OCI-LY1 (cell line): Measurements from ENCODE around the gene GNB1L.

Experiments used
- H2AFZ ChIP-seq: fragments of 200-600 bp; sonication (generic), shearing (Covaris generic); 2 replicates; pipeline ENCODE4 v1.6.0; 2014; ENCODE audit warnings: antibody characterized with exemption, mild to moderate bottlenecking, low read length
- H3F3A ChIP-seq: fragments of 200-600 bp; sonication (generic), shearing (Covaris generic); 2 replicates; pipeline ENCODE4 v1.6.0; 2014; ENCODE audit warnings: mild to moderate bottlenecking, antibody characterized with exemption, low read length, moderate library complexity; ENCODE audit not compliant: insufficient read depth
- H3K27ac ChIP-seq: fragments of 200-600 bp; sonication (generic); 2 replicates; pipeline ENCODE4 v1.5.1; 2014; ENCODE audit warnings: low read length, mixed run types, mild to moderate bottlenecking, low read depth; ENCODE audit not compliant: poor library complexity, severe bottlenecking
- H3K27me3 ChIP-seq: fragments of 200-600 bp; sonication (generic); 2 replicates; pipeline ENCODE4 v1.6.0; 2014; ENCODE audit warnings: antibody characterized with exemption, mild to moderate bottlenecking, low read length, moderate library complexity; ENCODE audit not compliant: insufficient read depth
- H3K36me3 ChIP-seq: fragments of 200-600 bp; sonication (generic); 2 replicates; pipeline ENCODE4 v1.6.1; 2014; ENCODE audit warnings: mild to moderate bottlenecking, antibody characterized with exemption, low read length, moderate library complexity, mixed read lengths; ENCODE audit not compliant: insufficient read depth
- H3K4me1 ChIP-seq: fragments of 200-600 bp; sonication (generic); 2 replicates; pipeline ENCODE4 v1.5.1; 2014; ENCODE audit warnings: mild to moderate bottlenecking, low read length, moderate library complexity; ENCODE audit not compliant: insufficient read depth, severe bottlenecking
- H3K4me2 ChIP-seq: fragments of 200-600 bp; sonication (generic), shearing (Covaris generic); 2 replicates; pipeline ENCODE4 v1.6.1; 2014; ENCODE audit warnings: low read length
- H3K4me3 ChIP-seq: fragments of 200-600 bp; sonication (generic); 2 replicates; pipeline ENCODE4 v1.5.1; 2014; ENCODE audit warnings: low read length, low read depth, mild to moderate bottlenecking, mixed read lengths; ENCODE audit not compliant: poor library complexity, severe bottlenecking
- H3K79me2 ChIP-seq: fragments of 200-600 bp; shearing (Covaris generic); 2 replicates; pipeline ENCODE4 v1.6.1; 2016; ENCODE audit warnings: mixed run types, low read length, mixed read lengths; ENCODE audit not compliant: insufficient read depth
- H3K9ac ChIP-seq: fragments of 200-600 bp; sonication (generic), shearing (Covaris generic); 2 replicates; pipeline ENCODE4 v1.6.1; 2014; ENCODE audit warnings: mild to moderate bottlenecking, low read length, mixed read lengths
- H3K9me2 ChIP-seq: fragments of 200-600 bp; sonication (generic), shearing (Covaris generic); 2 replicates; pipeline ENCODE4 v1.6.1; 2014; ENCODE audit warnings: low read depth, mild to moderate bottlenecking, low read length, mixed read lengths
- H3K9me3 ChIP-seq: fragments of 200-600 bp; shearing (Covaris generic); 2 replicates; pipeline ENCODE4 v1.6.1; 2014; ENCODE audit warnings: low read length, mixed read lengths
- H4K20me1 ChIP-seq: fragments of 200-600 bp; sonication (generic), shearing (Covaris generic); 2 replicates; pipeline ENCODE4 v1.6.0; 2016; ENCODE audit warnings: mild to moderate bottlenecking, low read length; ENCODE audit not compliant: insufficient read depth
- EZH2 ChIP-seq: fragments of 200-600 bp; sonication (generic), shearing (Covaris generic); IDR thresholded peaks from 2 replicates; pipeline ENCODE4 v1.8.0; 2017; ENCODE audit warnings: borderline replicate concordance, mixed run types, mild to moderate bottlenecking, antibody characterized with exemption, low read length, moderate library complexity, mixed read lengths
- TF ChIP-seq, protein P1 (sequence below): fragments of 200-600 bp; sonication (generic), shearing (Covaris generic); IDR thresholded peaks from 2 replicates; pipeline ENCODE4 v1.5.1; 2017; ENCODE audit warnings: mild to moderate bottlenecking, antibody characterized with exemption, low read length, moderate library complexity, mixed read lengths

GNB1L gene

DNA sequence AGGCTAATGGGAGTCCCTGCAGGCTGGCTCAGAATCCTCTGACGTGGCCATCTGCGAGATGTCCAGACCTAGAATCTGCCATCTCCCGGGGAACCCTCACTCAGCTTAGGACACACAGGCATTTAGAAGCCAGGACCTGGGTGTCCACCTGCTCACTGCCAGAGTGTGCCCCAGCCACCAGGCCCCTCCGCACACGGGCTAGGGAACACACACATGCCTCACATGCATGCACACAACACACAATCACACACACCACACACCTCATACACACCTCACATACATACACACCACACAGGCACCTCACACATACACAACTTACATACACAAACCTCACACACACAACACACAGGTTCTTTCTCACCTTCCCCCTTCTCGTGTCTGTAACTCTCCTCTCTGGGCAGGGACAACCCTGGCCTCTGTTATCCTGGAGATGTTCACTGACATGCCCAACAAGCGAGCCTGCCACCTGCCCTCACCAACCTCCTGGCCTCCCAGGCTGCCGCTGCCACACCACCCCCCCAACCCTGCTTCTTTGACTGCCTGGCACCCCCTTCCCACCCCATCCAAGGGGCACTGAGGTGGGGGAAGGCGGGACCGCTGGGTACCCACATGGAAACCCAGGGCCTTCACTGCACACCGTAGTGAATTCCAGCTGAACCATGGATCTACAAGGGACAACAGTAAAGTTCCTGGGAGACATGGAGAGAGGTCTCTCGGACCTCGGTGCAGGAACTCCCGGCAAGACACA lies 38.1 kb downstream of the GNB1L start:
- Histone ChIP-seq H3F3A (no peaks in the 10 kb centered on the region), H3K27ac (no peak overlapping the region), H3K9me3 (no peaks in the 10 kb centered on the region), H4K20me1 (no peaks in the 10 kb centered on the region), H3K27me3 (no peaks in the 10 kb centered on the region), H3K79me2 (no peaks in the 10 kb centered on the region), H3K4me2 (no peak overlapping the region), H3K9ac (no peak overlapping the region), H3K9me2 (no peaks in the 10 kb centered on the region), H3K36me3 (no peaks in the 10 kb centered on the region), H3K4me1 (peaks cover 24% of the 10 kb centered on the region), H2AFZ (no peak overlapping the region), H3K4me3 (no peak overlapping the region)
- TF ChIP-seq, protein P1, sequence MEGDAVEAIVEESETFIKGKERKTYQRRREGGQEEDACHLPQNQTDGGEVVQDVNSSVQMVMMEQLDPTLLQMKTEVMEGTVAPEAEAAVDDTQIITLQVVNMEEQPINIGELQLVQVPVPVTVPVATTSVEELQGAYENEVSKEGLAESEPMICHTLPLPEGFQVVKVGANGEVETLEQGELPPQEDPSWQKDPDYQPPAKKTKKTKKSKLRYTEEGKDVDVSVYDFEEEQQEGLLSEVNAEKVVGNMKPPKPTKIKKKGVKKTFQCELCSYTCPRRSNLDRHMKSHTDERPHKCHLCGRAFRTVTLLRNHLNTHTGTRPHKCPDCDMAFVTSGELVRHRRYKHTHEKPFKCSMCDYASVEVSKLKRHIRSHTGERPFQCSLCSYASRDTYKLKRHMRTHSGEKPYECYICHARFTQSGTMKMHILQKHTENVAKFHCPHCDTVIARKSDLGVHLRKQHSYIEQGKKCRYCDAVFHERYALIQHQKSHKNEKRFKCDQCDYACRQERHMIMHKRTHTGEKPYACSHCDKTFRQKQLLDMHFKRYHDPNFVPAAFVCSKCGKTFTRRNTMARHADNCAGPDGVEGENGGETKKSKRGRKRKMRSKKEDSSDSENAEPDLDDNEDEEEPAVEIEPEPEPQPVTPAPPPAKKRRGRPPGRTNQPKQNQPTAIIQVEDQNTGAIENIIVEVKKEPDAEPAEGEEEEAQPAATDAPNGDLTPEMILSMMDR: no peak
- no peak for TF ChIP-seq EZH2

GRCh38 chr22:19815823-19816290 lies 38.8 kb downstream of the GNB1L start:
- H3K9me2 ChIP-seq: no peaks in the 10 kb centered on the region
- H3K4me3 ChIP-seq: no peak overlapping the region
- no peaks in the 10 kb centered on the region for H3K36me3 ChIP-seq
- H3K27me3 ChIP-seq: no peaks in the 10 kb centered on the region
- no peaks in the 10 kb centered on the region for H3F3A ChIP-seq
- no peaks in the 10 kb centered on the region for H4K20me1 ChIP-seq
- H3K4me2 ChIP-seq: no peak overlapping the region
- H3K9me3 ChIP-seq: no peaks in the 10 kb centered on the region
- H3K79me2 ChIP-seq: no peaks in the 10 kb centered on the region
- H3K27ac ChIP-seq: no peak overlapping the region
- no peak overlapping the region for H3K9ac ChIP-seq
- H3K4me1 ChIP-seq: peaks cover 24% of the 10 kb centered on the region
- no peak overlapping the region for H2AFZ ChIP-seq
- no peak for TF ChIP-seq EZH2

DNA sequence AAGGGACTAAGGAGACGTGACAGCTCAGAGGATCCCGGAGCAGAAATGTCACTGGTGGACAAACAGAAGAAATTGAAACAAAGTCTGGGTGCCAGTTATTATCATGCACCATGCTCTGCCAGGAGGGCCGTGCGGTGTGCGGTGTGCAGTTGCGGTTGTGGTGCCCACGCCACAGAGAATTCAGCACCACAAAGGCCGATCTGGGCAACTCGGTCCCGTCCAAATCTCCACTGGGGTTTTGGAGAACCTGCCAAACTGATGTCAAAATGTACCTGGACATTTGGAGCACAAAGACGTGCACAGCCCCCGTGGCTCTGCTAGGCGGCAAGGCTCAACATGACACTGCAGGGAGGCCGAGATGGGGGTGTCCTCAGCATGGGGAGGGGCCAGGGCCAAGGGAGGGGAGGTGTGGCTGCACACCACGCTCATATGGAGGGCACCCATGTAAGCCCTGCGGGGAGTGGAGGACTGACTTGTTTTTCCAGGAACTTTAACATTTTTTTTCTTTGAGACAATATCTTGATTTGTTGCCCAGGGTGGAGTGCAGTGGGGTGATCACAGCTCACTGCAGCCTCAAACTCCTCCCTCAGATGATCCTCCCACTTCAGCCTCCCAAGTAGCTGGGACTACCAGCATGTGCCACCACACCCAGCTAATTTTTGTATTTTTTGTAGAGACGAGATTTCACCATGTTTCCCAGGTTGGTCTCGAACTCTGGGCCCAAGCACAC lies 39.4 kb downstream of the GNB1L start:
- H3K9me3 ChIP-seq: no peaks in the 10 kb centered on the region
- H3K27me3 ChIP-seq: no peaks in the 10 kb centered on the region
- peaks cover 24% of the 10 kb centered on the region for H3K4me1 ChIP-seq
- H3K9me2 ChIP-seq: no peaks in the 10 kb centered on the region
- H3K36me3 ChIP-seq: no peaks in the 10 kb centered on the region
- H3F3A ChIP-seq: no peaks in the 10 kb centered on the region
- no peak overlapping the region; the same call in 1 of the 2 replicates for H3K4me2 ChIP-seq
- no peaks in the 10 kb centered on the region for H4K20me1 ChIP-seq
- H3K27ac ChIP-seq: no peak overlapping the region
- no peak overlapping the region for H2AFZ ChIP-seq
- H3K9ac ChIP-seq: no peak overlapping the region
- no peaks in the 10 kb centered on the region for H3K79me2 ChIP-seq
- TF ChIP-seq, protein P1: no peak
- TF ChIP-seq EZH2: no peak
- H3K4me3 ChIP-seq: no peak overlapping the region
